ENCODE measurements around the gene SRL. TPM values are rescaled to one million over a fixed set of nuclear protein-coding genes. Genes with fewer than 3 reads are reported as not detected.
A peak's percentile ranks its signal among the peaks of the same experiment; 100 is the strongest.

The SRL gene
- total and polyA plus RNA-seq, 12 donors = 0.24 to 1.8 (median 0.52) TPM; not detected in 2

DNA sequence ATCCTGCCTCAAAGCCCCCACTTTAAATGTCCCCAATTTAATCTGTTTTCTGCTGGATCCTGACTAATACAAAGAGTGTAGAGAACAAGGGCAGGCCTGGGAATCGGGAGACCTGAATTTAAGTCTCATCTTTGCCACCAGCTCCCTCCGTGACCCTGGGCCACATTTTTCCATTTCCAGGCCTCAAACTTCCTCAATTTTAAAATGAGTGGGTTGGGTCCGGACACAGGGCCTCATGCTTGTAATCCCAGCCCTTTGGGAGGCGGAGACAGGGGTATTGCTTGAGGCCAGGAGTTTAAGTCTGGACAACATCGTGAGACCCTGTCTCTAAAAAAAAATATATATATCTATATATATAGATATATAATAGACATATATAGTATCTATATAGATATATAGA, 61.4 kb downstream of the SRL start:
- no peak for TF ChIP-seq POLR2A (IDR thresholded peaks at IDR 0.05)
- TF ChIP-seq, protein P1, sequence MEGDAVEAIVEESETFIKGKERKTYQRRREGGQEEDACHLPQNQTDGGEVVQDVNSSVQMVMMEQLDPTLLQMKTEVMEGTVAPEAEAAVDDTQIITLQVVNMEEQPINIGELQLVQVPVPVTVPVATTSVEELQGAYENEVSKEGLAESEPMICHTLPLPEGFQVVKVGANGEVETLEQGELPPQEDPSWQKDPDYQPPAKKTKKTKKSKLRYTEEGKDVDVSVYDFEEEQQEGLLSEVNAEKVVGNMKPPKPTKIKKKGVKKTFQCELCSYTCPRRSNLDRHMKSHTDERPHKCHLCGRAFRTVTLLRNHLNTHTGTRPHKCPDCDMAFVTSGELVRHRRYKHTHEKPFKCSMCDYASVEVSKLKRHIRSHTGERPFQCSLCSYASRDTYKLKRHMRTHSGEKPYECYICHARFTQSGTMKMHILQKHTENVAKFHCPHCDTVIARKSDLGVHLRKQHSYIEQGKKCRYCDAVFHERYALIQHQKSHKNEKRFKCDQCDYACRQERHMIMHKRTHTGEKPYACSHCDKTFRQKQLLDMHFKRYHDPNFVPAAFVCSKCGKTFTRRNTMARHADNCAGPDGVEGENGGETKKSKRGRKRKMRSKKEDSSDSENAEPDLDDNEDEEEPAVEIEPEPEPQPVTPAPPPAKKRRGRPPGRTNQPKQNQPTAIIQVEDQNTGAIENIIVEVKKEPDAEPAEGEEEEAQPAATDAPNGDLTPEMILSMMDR (IDR thresholded peaks at IDR 0.05) = no peak
- no peak overlapping the region for H3K27ac ChIP-seq
- no peaks in the 10 kb centered on the region for H3K9me3 ChIP-seq (replicated peaks in 1 of 3)
- 70 to 76% (median 73%) methylated on average over 5 of the region's 5 CpGs for WGBS, 4 donors
- H3K27me3 ChIP-seq = no peaks in the 10 kb centered on the region
- no peak overlapping the region for H3K4me3 ChIP-seq
- H3K36me3 ChIP-seq (replicated peaks in 1 of 2) = no peaks in the 10 kb centered on the region
- peaks cover 5 to 7% of the 10 kb centered on the region in 2 donors for H3K4me1 ChIP-seq (replicated peaks in 1 of 2)
- no peak for DNase-seq
- intact Hi-C loops (cut with DNase I) = loop anchor here (5.0 to 10.0 kb wide), 2 partner anchors 68 to 196 kb away; no protein-coding TSS in a partner anchor

DNA sequence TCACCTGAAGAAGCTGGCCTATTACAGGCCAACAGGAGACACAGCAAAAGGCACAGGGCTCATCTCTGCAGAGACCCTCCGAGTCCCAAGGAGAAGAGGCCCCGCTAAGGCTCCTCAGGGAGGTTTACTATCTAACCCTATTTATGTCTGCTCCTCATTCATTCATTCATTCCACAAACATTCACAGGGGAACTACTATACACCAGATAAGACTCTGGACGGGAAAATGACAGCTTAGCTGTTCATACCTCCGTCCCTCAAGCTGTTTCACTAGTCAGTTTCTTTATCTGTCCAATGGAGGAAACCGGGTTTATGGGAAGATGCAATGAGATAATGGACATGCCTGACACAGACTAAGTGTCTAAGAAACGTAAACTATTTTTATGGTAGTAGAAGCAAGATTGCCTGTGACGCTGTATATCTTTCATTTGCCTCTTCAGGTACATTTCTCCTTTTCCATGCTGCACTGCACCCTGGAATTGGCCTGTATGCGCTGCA, 62.1 kb downstream of the SRL start:
- Histone ChIP-seq H3K4me3 (no peak overlapping the region), H3K36me3 (replicated peaks in 1 of 2) (no peaks in the 10 kb centered on the region), H3K27ac (no peak overlapping the region), H3K9me3 (replicated peaks in 1 of 3) (no peaks in the 10 kb centered on the region), H3K4me1 (replicated peaks in 1 of 2) (peaks cover 5 to 7% of the 10 kb centered on the region in 2 donors), H3K27me3 (no peaks in the 10 kb centered on the region)
- no peak for DNase-seq
- TF ChIP-seq, protein P1 (IDR thresholded peaks at IDR 0.05) = no peak
- no peak for TF ChIP-seq POLR2A (IDR thresholded peaks at IDR 0.05)
- intact Hi-C loops (cut with DNase I) = loop anchor here (5.0 to 10.0 kb wide), 2 partner anchors 68 to 195 kb away; no protein-coding TSS in a partner anchor
- WGBS, 4 donors = 89 to 93% (median 91%) methylated on average over 8 of the region's 8 CpGs

DNA sequence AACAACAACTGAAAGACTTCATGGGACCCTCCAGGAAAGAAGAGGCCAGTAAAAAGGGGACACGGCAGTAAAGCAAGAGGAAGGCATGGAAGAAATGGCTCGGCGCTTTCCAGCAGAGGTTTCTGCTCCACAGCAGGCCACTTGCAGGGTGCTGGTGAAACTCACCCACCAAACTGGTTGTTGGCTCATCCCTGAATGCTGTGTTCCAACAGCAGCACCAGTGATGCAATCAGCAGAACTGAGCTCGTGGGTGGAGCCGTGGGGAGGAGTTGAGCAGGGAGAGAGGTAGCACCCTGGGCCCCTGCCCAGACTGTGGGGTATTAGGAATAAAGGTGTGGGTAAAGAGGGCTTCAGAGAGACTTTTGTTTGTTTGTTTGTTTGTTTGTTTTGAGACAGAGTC, 62.9 kb downstream of the SRL start:
- peaks cover under 1 to 1% of the 10 kb centered on the region in 2 donors for H3K4me1 ChIP-seq (replicated peaks in 1 of 2)
- 68 to 80% (median 73%) methylated on average over 5 of the region's 5 CpGs for WGBS, 4 donors
- DNase-seq = peak in 3 of 7 donors; percentile 24 to 55 (median 43)

GRCh38 chr16:4178468-4179010, 63.3 kb downstream of the SRL start:
- intact Hi-C loops (cut with DNase I) = no loop called here
- Histone ChIP-seq H3K4me1 (replicated peaks in 1 of 2) (no peaks in the 10 kb centered on the region), H3K4me3 (no peak overlapping the region), H3K9me3 (replicated peaks in 1 of 3) (no peaks in the 10 kb centered on the region), H3K36me3 (replicated peaks in 1 of 2) (no peaks in the 10 kb centered on the region), H3K27me3 (no peaks in the 10 kb centered on the region), H3K27ac (no peak overlapping the region)
- no peak for DNase-seq
- TF ChIP-seq, protein P1 (IDR thresholded peaks at IDR 0.05) = no peak
- TF ChIP-seq POLR2A (IDR thresholded peaks at IDR 0.05) = no peak
- 93 to 97% (median 95%) methylated on average over 9 of the region's 9 CpGs for WGBS, 4 donors

More for the DNA sequence above, 62.9 kb downstream of the SRL start:
- Histone ChIP-seq H3K27ac (no peak overlapping the region), H3K27me3 (no peaks in the 10 kb centered on the region), H3K4me3 (no peak overlapping the region), H3K36me3 (replicated peaks in 1 of 2) (no peaks in the 10 kb centered on the region), H3K9me3 (replicated peaks in 1 of 3) (no peaks in the 10 kb centered on the region)
- TF ChIP-seq, protein P1 (IDR thresholded peaks at IDR 0.05) = no peak
- TF ChIP-seq POLR2A (IDR thresholded peaks at IDR 0.05) = no peak
- intact Hi-C loops (cut with DNase I) = no loop called here

Data from adrenal gland (tissue), 12 donors.